B cell (primary cell): Measurements from ENCODE around the gene CD151. TPM values are rescaled to one million over a fixed set of nuclear protein-coding genes. Genes with fewer than 3 reads are reported as not detected.

Experiments
- ATAC-seq: fragments of 200-7000 bp; cut with Tn5 transposase; one replicate; pipeline ENCODE4 v1.10.0; 2021; ENCODE audit warnings: low read depth, mild to moderate bottlenecking, moderate number of reproducible peaks, moderate library complexity
- CTCF ChIA-PET: fragments of 350-600 bp; sonication (Branson Sonifier 250); formaldehyde crosslinking; loops from one replicate; lab custom pipeline; 2021; ENCODE audit warnings: antibody characterized with exemption, inconsistent platforms; lab: Charles Lee
- POLR2A ChIA-PET: fragments of 350-600 bp; sonication (Branson Sonifier 250); formaldehyde crosslinking; loops from one replicate; lab custom pipeline; 2021; ENCODE audit warnings: antibody characterized with exemption; lab: Charles Lee
- DNase-seq: peaks from one replicate; pipeline ENCODE4 v3.0.0; 2013
- H2AFZ ChIP-seq: 2 replicates; pipeline ENCODE4 v1.6.1; 2012; ENCODE audit warnings: mild to moderate bottlenecking, low read depth, low read length; ENCODE audit not compliant: insufficient read depth, poor library complexity, severe bottlenecking
- H3K27ac ChIP-seq, 2 donors: 1 replicate in 1 of 2; 2 replicates in 1 of 2; pipeline ENCODE4 v1.5.1; 2012 to 2013; ENCODE audit warnings: low read length in 2 of 2, mild to moderate bottlenecking in 2 of 2, moderate library complexity in 1 of 2
- H3K27me3 ChIP-seq, 4 experiments: fragments of 200-600 bp in 1 of 4; sonication (generic) in 1 of 4; replicated peaks in 1 of 4; 1 replicate in 2 of 4; 2 replicates in 2 of 4; pipeline versions ENCODE4 v1.6.1 to v1.7.0; 2013 to 2016; ENCODE audit warnings: low read length in 3 of 4, mild to moderate bottlenecking in 2 of 4, mixed read lengths in 1 of 4, moderate library complexity in 1 of 4; ENCODE audit not compliant: insufficient read depth in 4 of 4, control insufficient read depth in 3 of 4; ENCODE audit errors: control extremely low read depth in 1 of 4
- H3K36me3 ChIP-seq, 2 experiments: replicated peaks in 1 of 2; 1 replicate in 1 of 2; 2 replicates in 1 of 2; pipeline versions ENCODE4 v1.6.1 to v1.7.1; 2013; ENCODE audit warnings: low read length in 1 of 2; ENCODE audit not compliant: insufficient read depth in 2 of 2, control insufficient read depth in 1 of 2; ENCODE audit errors: control extremely low read depth in 1 of 2, extremely low read depth in 1 of 2
- H3K4me1 ChIP-seq, 2 donors: fragments of 200-600 bp in 1 of 2; sonication (generic) in 1 of 2; 1 replicate in 1 of 2; 2 replicates in 1 of 2; pipeline versions ENCODE4 v1.5.1 to v1.6.1; 2013 to 2017; ENCODE audit warnings: low read length in 2 of 2; ENCODE audit not compliant: control insufficient read depth in 2 of 2, insufficient read depth in 2 of 2
- H3K4me2 ChIP-seq: replicated peaks from 2 replicates; pipeline ENCODE3; 2012; ENCODE audit warnings: mild to moderate bottlenecking, low read depth, low read length; ENCODE audit not compliant: poor library complexity, severe bottlenecking
- H3K4me3 ChIP-seq, 5 experiments: fragments of 200-600 bp in 1 of 5; sonication (generic) in 1 of 5; 1 replicate in 3 of 5; 2 replicates in 2 of 5; pipeline versions ENCODE4 v1.5.1 to v1.7.0; 2011 to 2016; ENCODE audit warnings: low read length in 4 of 5, mild to moderate bottlenecking in 4 of 5, low read depth in 2 of 5, control low read depth in 1 of 5, moderate library complexity in 1 of 5; ENCODE audit not compliant: insufficient read depth in 1 of 5; ENCODE audit errors: control extremely low read depth in 1 of 5, extremely low read depth in 1 of 5
- H3K79me2 ChIP-seq: fragments of 200-600 bp; sonication (generic); one replicate; pipeline ENCODE4 v1.6.0; 2016; ENCODE audit warnings: low read length; ENCODE audit not compliant: control insufficient read depth, insufficient read depth
- H3K9ac ChIP-seq: fragments of 200-600 bp; sonication (generic); 2 replicates; pipeline ENCODE4 v1.6.1; 2017; ENCODE audit warnings: mild to moderate bottlenecking, low read length, moderate library complexity
- H3K9me3 ChIP-seq, 3 donors: one replicate each; pipeline versions ENCODE4 v1.6.1 to v1.7.1; 2013; ENCODE audit warnings: low read length in 2 of 3; ENCODE audit not compliant: control insufficient read depth in 2 of 3, insufficient read depth in 1 of 3; ENCODE audit errors: control extremely low read depth in 1 of 3
- H4K20me1 ChIP-seq: 2 replicates; pipeline ENCODE4 v1.6.0; 2012; ENCODE audit warnings: mild to moderate bottlenecking, low read length; ENCODE audit not compliant: insufficient read depth, control insufficient read depth, poor library complexity, severe bottlenecking
- H3K27ac Mint-ChIP-seq: one replicate; pipeline ENCODE4 v1.8.0; 2021; ENCODE audit warnings: mixed read lengths
- H3K27me3 Mint-ChIP-seq: one replicate; pipeline ENCODE4 v1.8.0; 2021; ENCODE audit warnings: mixed read lengths
- H3K4me1 Mint-ChIP-seq: one replicate; pipeline ENCODE4 v1.8.0; 2021; ENCODE audit warnings: mixed read lengths
- H3K4me3 Mint-ChIP-seq: one replicate; pipeline ENCODE4 v1.8.0; 2021; ENCODE audit warnings: mixed read lengths
- H3K9me3 Mint-ChIP-seq: one replicate; pipeline ENCODE4 v1.8.0; 2022; ENCODE audit warnings: mixed read lengths; ENCODE audit not compliant: insufficient read depth
- EZH2 ChIP-seq: IDR thresholded peaks from 2 replicates; pipeline ENCODE4 v1.6.1; 2012; ENCODE audit warnings: borderline replicate concordance, low read depth, mild to moderate bottlenecking, moderate library complexity, low read length; ENCODE audit not compliant: insufficient read depth, poor library complexity, severe bottlenecking
- WGBS: methylation state at CpG from one replicate; pipeline ENCODE4 v1.1.5; 2013; ENCODE audit warnings: missing lambda C conversion rate; ENCODE audit not compliant: insufficient coverage; 5-methylcytosine and 5-hydroxymethylcytosine counted together
- intact Hi-C: fragments of 100-400 bp; cut with micrococcal nuclease; formaldehyde crosslinking; loops from one replicate; pipeline ENCODE4 v1.10.0; 2022
- polyA plus RNA-seq: library from polyadenylated mRNA; depleted of rRNA; stranded (reverse); fragments of >200 nt; gene quantifications from 2 replicates; pipeline ENCODE4 v1.2.3, GENCODE V29; 2012
- total RNA-seq, 2 donors: library from RNA; stranded (reverse); fragments of 120-200 nt in 1 of 2; gene quantifications; 1 replicate in 1 of 2; 2 replicates in 1 of 2; pipeline versions ENCODE4 v1.2.3 to v1.2.4, GENCODE V29; 2013 to 2022
- TF ChIP-seq, protein P1 (sequence below): fragments of 200-600 bp; IDR thresholded peaks from one replicate; pipeline ENCODE4 v1.8.0; 2022; ENCODE audit warnings: antibody characterized with exemption, mild to moderate bottlenecking

Gene CD151
- total and polyA plus RNA-seq, 2 donors (not counting 1 experiment from before 2014, with no cell fraction given), result 24.4 to 25.5 TPM

DNA sequence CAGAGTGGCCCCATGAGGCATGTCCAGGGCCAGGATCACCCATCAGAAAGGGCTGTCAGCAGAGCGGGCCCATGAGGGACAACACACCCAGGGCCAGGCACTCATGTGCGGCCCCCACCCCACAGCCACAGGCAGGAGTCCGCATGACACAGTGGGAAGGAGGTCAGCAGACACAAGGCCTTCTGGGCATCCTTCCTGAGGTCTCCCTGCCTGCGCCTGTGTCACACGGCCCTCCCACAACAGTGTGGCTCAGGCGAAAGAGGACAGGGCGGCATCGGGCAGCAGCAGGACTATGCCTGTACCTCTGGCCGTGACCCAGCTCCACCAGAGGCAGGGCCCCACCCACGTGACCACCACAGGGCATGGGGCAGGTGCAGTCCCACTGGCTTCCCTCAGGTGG is 50.8 kb downstream of the CD151 start:
- Histone ChIP-seq H3K27me3 (no peaks in the 10 kb centered on the region), H3K79me2 (no peaks in the 10 kb centered on the region), H3K4me1 (no peaks in the 10 kb centered on the region), H3K36me3 (peaks cover 0 to 25% of the 10 kb centered on the region in 2 experiments), H2AFZ (no peak overlapping the region), H3K9ac (no peak overlapping the region), H3K4me3 (no peak overlapping the region), H3K27ac (no peak overlapping the region), H3K4me2 (no peak overlapping the region), H4K20me1 (no peaks in the 10 kb centered on the region), H3K9me3 (no peaks in the 10 kb centered on the region)
- H3K9me3 Mint-ChIP-seq, result no peaks in the 10 kb centered on the region
- intact Hi-C loops, result no loop called here
- DNase-seq, result no peak
- H3K27me3 Mint-ChIP-seq, result no peaks in the 10 kb centered on the region
- H3K4me3 Mint-ChIP-seq, result no peak overlapping the region
- CTCF ChIA-PET, result no interaction called here
- ATAC-seq, result no peak
- H3K4me1 Mint-ChIP-seq, result no peaks in the 10 kb centered on the region
- 90% methylated on average over 10 of the region's 10 CpGs for WGBS
- POLR2A ChIA-PET, result no interaction called here
- no peak overlapping the region for H3K27ac Mint-ChIP-seq
- no peak for TF ChIP-seq EZH2
- TF ChIP-seq, protein P1, sequence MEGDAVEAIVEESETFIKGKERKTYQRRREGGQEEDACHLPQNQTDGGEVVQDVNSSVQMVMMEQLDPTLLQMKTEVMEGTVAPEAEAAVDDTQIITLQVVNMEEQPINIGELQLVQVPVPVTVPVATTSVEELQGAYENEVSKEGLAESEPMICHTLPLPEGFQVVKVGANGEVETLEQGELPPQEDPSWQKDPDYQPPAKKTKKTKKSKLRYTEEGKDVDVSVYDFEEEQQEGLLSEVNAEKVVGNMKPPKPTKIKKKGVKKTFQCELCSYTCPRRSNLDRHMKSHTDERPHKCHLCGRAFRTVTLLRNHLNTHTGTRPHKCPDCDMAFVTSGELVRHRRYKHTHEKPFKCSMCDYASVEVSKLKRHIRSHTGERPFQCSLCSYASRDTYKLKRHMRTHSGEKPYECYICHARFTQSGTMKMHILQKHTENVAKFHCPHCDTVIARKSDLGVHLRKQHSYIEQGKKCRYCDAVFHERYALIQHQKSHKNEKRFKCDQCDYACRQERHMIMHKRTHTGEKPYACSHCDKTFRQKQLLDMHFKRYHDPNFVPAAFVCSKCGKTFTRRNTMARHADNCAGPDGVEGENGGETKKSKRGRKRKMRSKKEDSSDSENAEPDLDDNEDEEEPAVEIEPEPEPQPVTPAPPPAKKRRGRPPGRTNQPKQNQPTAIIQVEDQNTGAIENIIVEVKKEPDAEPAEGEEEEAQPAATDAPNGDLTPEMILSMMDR, result no peak

DNA sequence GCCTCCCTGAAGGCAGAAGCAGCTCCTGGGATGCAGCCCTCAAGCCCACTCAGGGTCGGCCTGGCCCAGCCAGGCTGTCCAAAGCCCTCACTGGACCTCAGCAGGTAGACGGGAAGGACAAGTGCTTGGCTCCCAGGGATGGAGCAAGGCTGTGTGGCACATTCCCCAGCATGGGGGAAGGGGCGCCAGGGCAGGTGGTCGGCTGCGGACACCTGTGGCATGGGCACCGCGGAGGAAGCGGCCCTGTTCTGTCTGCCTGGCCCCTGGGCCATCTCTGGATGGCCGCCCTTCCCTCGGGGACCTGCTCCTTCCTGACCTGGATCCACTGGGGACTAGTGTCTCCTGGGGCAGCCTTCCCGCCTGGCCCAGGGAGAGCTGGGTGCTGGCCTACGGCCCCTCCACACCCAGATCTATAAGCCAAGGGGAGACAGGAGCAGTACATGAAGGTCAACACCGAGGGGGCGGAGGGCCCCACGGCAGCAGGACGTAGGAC is 51.9 kb downstream of the CD151 start:
- Mint-ChIP-seq H3K4me1 (no peaks in the 10 kb centered on the region), H3K27me3 (no peaks in the 10 kb centered on the region), H3K4me3 (no peak overlapping the region), H3K27ac (no peak overlapping the region), H3K9me3 (no peaks in the 10 kb centered on the region)
- ChIA-PET POLR2A (no interaction called here), CTCF (no interaction called here)
- no peaks in the 10 kb centered on the region for H3K4me1 ChIP-seq
- no peaks in the 10 kb centered on the region for H3K79me2 ChIP-seq
- no peaks in the 10 kb centered on the region for H4K20me1 ChIP-seq
- H2AFZ ChIP-seq, result no peak overlapping the region
- H3K27ac ChIP-seq, result no peak overlapping the region
- DNase-seq, result no peak
- H3K27me3 ChIP-seq, result no peaks in the 10 kb centered on the region
- ATAC-seq, result no peak
- no peak overlapping the region for H3K9ac ChIP-seq
- no peak overlapping the region for H3K4me3 ChIP-seq
- 92% methylated on average over 14 of the region's 16 CpGs for WGBS
- intact Hi-C loops, result no loop called here
- H3K36me3 ChIP-seq, result peaks cover 0 to 19% of the 10 kb centered on the region in 2 experiments
- TF ChIP-seq EZH2, result no peak
- TF ChIP-seq, protein P1, result no peak
- H3K9me3 ChIP-seq, result no peaks in the 10 kb centered on the region
- no peak overlapping the region for H3K4me2 ChIP-seq
